H1 (cell line): ENCODE data around the gene ZNF496. TPM values are rescaled to one million over a fixed set of nuclear protein-coding genes. Genes with fewer than 3 reads are reported as not detected.

ENCODE experiments used
- BRCA1 ChIP-seq: IDR thresholded peaks from 2 replicates; pipeline ENCODE4 v1.6.1; 2012; ENCODE audit warnings: low read depth, low read length, improper control_type of control experiment
- CHD2 ChIP-seq: IDR thresholded peaks from 2 replicates; pipeline ENCODE4 v1.6.1; 2012; ENCODE audit warnings: low read length, improper control_type of control experiment
- RBBP5 ChIP-seq: IDR thresholded peaks from 2 replicates; pipeline ENCODE4 v1.7.1; 2012; ENCODE audit warnings: low read depth, mild to moderate bottlenecking, inconsistent platforms, low read length, moderate library complexity, borderline replicate concordance
- TEAD4 ChIP-seq: IDR thresholded peaks from 2 replicates; pipeline ENCODE4 v1.6.1; 2012; ENCODE audit warnings: low read depth, low read length, inconsistent platforms, mixed read lengths
- ZNF274 ChIP-seq: IDR thresholded peaks from 2 replicates; pipeline ENCODE4 v1.7.0; 2012; ENCODE audit warnings: low read length, borderline replicate concordance; ENCODE audit errors: extremely low read depth
- polyA plus RNA-seq, 7 experiments: library from polyadenylated mRNA; depleted of rRNA in 3 of 7; stranded (reverse) in 5 of 7; unstranded in 2 of 7; fragments of >200 nt in 5 of 7; fragments of 200-250 nt in 2 of 7; gene quantifications; 1 replicate in 5 of 7; 2 replicates in 1 of 7; 4 replicates in 1 of 7; pipeline versions ENCODE4 v1.2.1 to v1.2.3, GENCODE V29; 2011 to 2013; ENCODE audit warnings: missing spikeins in 2 of 7, mixed read lengths in 2 of 7
- total RNA-seq: library from RNA; stranded (reverse); fragmentation: NEBNext Ultra II Directional; extraction: Animal tissue kit (Norgen Biotek cat#: 25700); gene quantifications from 2 replicates; pipeline ENCODE4 v1.2.1, GENCODE V29; 2021
- TF ChIP-seq, protein P1 (sequence below): IDR thresholded peaks from 2 replicates; pipeline ENCODE4 v1.6.1; 2012; ENCODE audit warnings: inconsistent platforms
- TF ChIP-seq, protein P2 (sequence below): IDR thresholded peaks from 2 replicates; pipeline ENCODE4 v1.6.1; 2012; ENCODE audit warnings: low read length, inconsistent platforms

Gene ZNF496
- total and polyA plus RNA-seq, 2 of the 8 experiments (the other 6 are each of a cell fraction or from before 2014, with no cell fraction given), result 27.9 to 71.4 TPM

DNA sequence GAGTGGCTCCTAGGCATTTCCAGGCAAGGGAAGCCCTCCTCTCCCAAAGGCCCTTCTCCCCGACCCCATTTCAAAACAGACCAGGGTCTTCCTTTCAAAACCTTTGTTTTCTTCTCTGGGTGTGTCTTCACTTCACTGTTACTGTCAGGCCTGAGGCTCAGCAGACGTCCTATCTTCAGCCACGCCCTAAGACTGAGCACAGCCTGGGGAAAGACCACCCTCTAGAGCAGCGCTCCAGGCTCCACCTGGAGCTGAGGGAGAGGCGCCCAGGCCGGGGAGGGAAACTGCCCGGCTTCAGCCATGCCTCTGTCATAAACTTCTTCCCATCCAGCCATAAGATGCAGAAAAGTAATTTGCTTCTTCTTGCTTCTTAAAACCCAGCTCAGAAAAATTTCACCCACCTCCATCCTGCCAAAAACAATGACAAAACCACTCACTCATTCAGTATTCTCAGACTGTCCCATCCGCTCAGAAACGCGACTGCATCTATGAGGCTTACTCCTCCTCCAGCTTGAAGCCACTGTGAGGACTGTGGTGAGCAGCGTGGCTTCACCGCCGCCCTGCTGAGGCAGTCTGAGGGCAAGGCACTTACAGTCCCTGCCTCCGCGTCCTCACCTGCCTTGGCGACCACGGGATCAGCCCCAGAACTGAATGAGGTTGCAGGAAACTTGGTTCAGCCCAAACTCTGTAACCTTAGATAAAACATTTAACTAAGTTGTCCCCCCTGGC is 39.7 kb downstream of the ZNF496 start (continued):
- TF ChIP-seq CHD2, result no peak
- TF ChIP-seq, protein P1, sequence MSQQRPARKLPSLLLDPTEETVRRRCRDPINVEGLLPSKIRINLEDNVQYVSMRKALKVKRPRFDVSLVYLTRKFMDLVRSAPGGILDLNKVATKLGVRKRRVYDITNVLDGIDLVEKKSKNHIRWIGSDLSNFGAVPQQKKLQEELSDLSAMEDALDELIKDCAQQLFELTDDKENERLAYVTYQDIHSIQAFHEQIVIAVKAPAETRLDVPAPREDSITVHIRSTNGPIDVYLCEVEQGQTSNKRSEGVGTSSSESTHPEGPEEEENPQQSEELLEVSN, result no peak
- TF ChIP-seq, protein P2, sequence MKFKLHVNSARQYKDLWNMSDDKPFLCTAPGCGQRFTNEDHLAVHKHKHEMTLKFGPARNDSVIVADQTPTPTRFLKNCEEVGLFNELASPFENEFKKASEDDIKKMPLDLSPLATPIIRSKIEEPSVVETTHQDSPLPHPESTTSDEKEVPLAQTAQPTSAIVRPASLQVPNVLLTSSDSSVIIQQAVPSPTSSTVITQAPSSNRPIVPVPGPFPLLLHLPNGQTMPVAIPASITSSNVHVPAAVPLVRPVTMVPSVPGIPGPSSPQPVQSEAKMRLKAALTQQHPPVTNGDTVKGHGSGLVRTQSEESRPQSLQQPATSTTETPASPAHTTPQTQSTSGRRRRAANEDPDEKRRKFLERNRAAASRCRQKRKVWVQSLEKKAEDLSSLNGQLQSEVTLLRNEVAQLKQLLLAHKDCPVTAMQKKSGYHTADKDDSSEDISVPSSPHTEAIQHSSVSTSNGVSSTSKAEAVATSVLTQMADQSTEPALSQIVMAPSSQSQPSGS, result no peak
- TF ChIP-seq ZNF274, result no peak
- no peak for TF ChIP-seq BRCA1
- TF ChIP-seq RBBP5, result no peak
- no peak for TF ChIP-seq TEAD4
